Astrocyte of the cerebellum (primary cell): Measurements from ENCODE around the gene CDK5RAP3.

Experiments used
- DNase-seq: peaks from one replicate; pipeline ENCODE4 v3.0.0-alpha.2; 2011; ENCODE audit warnings: low read depth
- H3K4me3 ChIP-seq: 2 replicates; pipeline ENCODE4 v1.5.1; 2011; ENCODE audit warnings: mild to moderate bottlenecking, low read depth, low read length, moderate library complexity
- CTCF ChIP-seq: IDR thresholded peaks from 2 replicates; pipeline ENCODE4 v1.5.1; 2012; ENCODE audit warnings: low read length, low read depth, moderate library complexity, mild to moderate bottlenecking; ENCODE audit errors: missing control alignments
- in situ Hi-C: cut with HindIII; loops from 2 replicates; pipeline ENCODE4 v1.10.0; 2017; ENCODE audit warnings: low sequenced_read_pairs

CDK5RAP3 gene

GRCh38 chr17:47966079-47966519 lies 4.8 kb upstream of the CDK5RAP3 start:
- no peak for DNase-seq
- no peak overlapping the region for H3K4me3 ChIP-seq
- in situ Hi-C loops: no loop called here
- TF ChIP-seq CTCF: no peak

- no peak for TF ChIP-seq CTCF
- peak; percentile 32 for DNase-seq
- no peak overlapping the region for H3K4me3 ChIP-seq
- in situ Hi-C loops: no loop called here
Measured at GRCh38 chr17:47967607-47968252, 3.2 kb upstream of the CDK5RAP3 start.

DNA sequence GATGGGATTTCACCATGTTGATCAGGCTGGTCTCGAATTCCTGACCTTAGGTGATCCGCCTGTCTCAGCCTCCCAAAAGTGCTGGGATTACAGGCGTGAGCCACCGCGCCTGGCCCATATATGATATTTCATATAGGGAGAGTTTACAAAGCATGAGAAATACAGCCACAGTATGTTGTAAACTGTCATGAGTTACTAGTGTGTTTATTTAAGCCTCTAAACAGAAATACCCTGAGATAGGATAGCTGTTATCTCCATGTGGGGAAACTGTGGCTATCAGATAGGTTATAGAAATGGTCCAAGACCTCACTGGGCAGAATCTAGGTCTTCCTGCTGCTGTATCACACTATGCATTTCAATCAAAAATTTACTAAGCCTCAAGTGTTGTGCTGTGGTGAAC lies 2.1 kb upstream of the CDK5RAP3 start:
- in situ Hi-C loops: no loop called here
- no peak for DNase-seq
- no peak overlapping the region for H3K4me3 ChIP-seq

DNA sequence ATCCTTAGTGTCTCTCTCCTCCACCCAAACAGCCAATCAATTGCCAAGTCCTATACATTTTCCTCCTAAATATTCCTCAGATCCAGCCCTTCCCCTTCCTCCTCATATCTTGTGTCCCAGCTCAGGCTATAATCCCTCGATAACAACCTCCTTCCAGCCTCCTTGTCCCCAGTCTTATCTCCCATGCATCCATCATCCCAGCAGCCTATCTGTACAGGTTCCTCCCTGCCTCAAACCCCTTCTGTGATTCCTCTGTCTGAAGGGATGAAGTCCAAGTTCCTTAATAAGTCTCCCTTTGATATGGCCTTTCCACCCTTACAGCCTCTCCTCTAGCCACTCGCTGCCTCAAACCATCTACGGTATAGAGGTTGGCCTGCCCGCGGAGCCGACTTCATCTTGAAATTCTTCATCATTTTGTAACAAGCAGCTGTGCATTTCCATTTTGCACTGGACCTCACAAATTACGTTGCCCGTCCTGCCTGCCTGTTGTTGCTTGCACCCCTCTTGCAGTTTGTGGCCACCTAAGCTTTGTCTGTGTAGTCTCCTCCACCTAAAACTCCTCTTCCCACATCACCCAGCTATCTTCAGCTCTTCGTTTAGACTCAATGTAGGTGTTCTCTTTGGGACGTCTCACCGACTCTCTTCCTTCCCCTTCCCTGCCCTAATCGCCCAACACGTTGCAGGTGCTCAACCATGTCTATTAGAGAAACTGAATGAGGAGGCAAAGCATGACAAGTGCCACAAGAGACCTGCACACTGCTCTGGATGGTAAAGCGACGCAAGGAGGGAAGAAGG lies 786 bp upstream of the CDK5RAP3 start:
- DNase-seq: no peak
- H3K4me3 ChIP-seq: peak overlapping the region; percentile 23
- in situ Hi-C loops: no loop called here
- no peak for TF ChIP-seq CTCF

More for the DNA sequence above, 2.1 kb upstream of the CDK5RAP3 start:
- no peak for TF ChIP-seq CTCF

- H3K4me3 ChIP-seq: no peak overlapping the region
- DNase-seq: no peak
- no peak for TF ChIP-seq CTCF
- in situ Hi-C loops: no loop called here
Measured at GRCh38 chr17:47973541-47973940, 2.6 kb downstream of the CDK5RAP3 start.

GRCh38 chr17:47975189-47975822 lies 4.4 kb downstream of the CDK5RAP3 start:
- no peak overlapping the region for H3K4me3 ChIP-seq
- no peak for DNase-seq
- in situ Hi-C loops: no loop called here
- no peak for TF ChIP-seq CTCF
